GM19438 (cell line): ENCODE results near the gene MARCHF3.

Experiments used
- ATAC-seq: cut with Tn5 transposase; IDR thresholded peaks from one replicate; pipeline ENCODE4 v1.9.1; 2021; ENCODE audit warnings: low read depth; ENCODE audit not compliant: unreplicated experiment

The MARCHF3 gene

GRCh38 chr5:126988021-126988569 lies 42.3 kb downstream of the MARCHF3 start:
- peak; percentile 93 for ATAC-seq

GRCh38 chr5:126987271-126987899 lies 43.0 kb downstream of the MARCHF3 start:
- no peak for ATAC-seq

- ATAC-seq: no peak
These were observed 45.7 kb downstream of the MARCHF3 start for GRCh38 chr5:126984632-126985031.

GRCh38 chr5:126983874-126984266 lies 46.5 kb downstream of the MARCHF3 start:
- no peak for ATAC-seq

GRCh38 chr5:126982926-126983873 lies 47.2 kb downstream of the MARCHF3 start:
- ATAC-seq: no peak

GRCh38 chr5:126982202-126982601 lies 48.2 kb downstream of the MARCHF3 start:
- no peak for ATAC-seq

GRCh38 chr5:126981701-126982100 lies 48.7 kb downstream of the MARCHF3 start:
- ATAC-seq: no peak

- ATAC-seq: no peak
These were observed 49.1 kb downstream of the MARCHF3 start for GRCh38 chr5:126981222-126981621.

- ATAC-seq: no peak
These were observed 52.1 kb downstream of the MARCHF3 start for GRCh38 chr5:126978258-126978657.

GRCh38 chr5:126976520-126977172 lies 53.7 kb downstream of the MARCHF3 start:
- no peak for ATAC-seq

GRCh38 chr5:126975796-126976195 lies 54.6 kb downstream of the MARCHF3 start:
- ATAC-seq: no peak

- no peak for ATAC-seq
These were observed 57.2 kb downstream of the MARCHF3 start for GRCh38 chr5:126973193-126973592.

GRCh38 chr5:126972062-126972895 lies 58.1 kb downstream of the MARCHF3 start:
- ATAC-seq: peak; percentile 67

- ATAC-seq: no peak
These were observed 58.8 kb downstream of the MARCHF3 start for GRCh38 chr5:126971455-126972031.

GRCh38 chr5:126970517-126971017 lies 59.8 kb downstream of the MARCHF3 start:
- no peak for ATAC-seq

GRCh38 chr5:126969548-126969947 lies 60.8 kb downstream of the MARCHF3 start:
- peak; percentile 50 for ATAC-seq

- no peak for ATAC-seq
These were observed 62.4 kb downstream of the MARCHF3 start for GRCh38 chr5:126967808-126968466.

- ATAC-seq: no peak
These were observed 64.9 kb downstream of the MARCHF3 start for GRCh38 chr5:126965487-126965886.

- ATAC-seq: no peak
These were observed 65.3 kb downstream of the MARCHF3 start for GRCh38 chr5:126965061-126965475.
